Mesenchymal stem cell (in vitro differentiated cells and primary cell): ENCODE measurements around the gene DNHD1.
A peak's percentile ranks its signal among the peaks of the same experiment; 100 is the strongest.

Source experiments
- DNase-seq: peaks from one replicate; pipeline ENCODE4 v3.0.0-alpha.2; 2013
- H2AFZ ChIP-seq: one replicate; pipeline ENCODE4 v1.6.1; 2013; ENCODE audit warnings: low read depth, mild to moderate bottlenecking, control low read depth, inconsistent platforms, low read length, moderate library complexity
- H2AK5ac ChIP-seq: 2 replicates; pipeline ENCODE4 v1.6.1; 2013; ENCODE audit warnings: low read length, moderate library complexity, mild to moderate bottlenecking, inconsistent platforms; ENCODE audit not compliant: severe bottlenecking
- H2BK120ac ChIP-seq: one replicate; pipeline ENCODE4 v1.6.1; 2013; ENCODE audit warnings: low read depth, mild to moderate bottlenecking, inconsistent platforms, low read length, moderate library complexity
- H2BK12ac ChIP-seq, 2 experiments: one replicate each; pipeline ENCODE4 v1.6.1; 2013; ENCODE audit warnings: inconsistent platforms in 2 of 2, low read length in 2 of 2, mild to moderate bottlenecking in 2 of 2, moderate library complexity in 2 of 2, control low read depth in 1 of 2
- H2BK15ac ChIP-seq: one replicate; pipeline ENCODE4 v1.6.1; 2013; ENCODE audit warnings: mild to moderate bottlenecking, low read depth, inconsistent platforms; ENCODE audit not compliant: poor library complexity, severe bottlenecking
- H2BK5ac ChIP-seq: 2 replicates; pipeline ENCODE4 v1.6.1; 2013; ENCODE audit warnings: low read depth, mild to moderate bottlenecking, low read length, control low read depth, inconsistent platforms; ENCODE audit not compliant: poor library complexity, severe bottlenecking
- H3K14ac ChIP-seq, 2 experiments: one replicate each; pipeline ENCODE4 v1.6.1; 2013; ENCODE audit warnings: inconsistent platforms in 2 of 2, low read length in 2 of 2, control low read depth in 1 of 2, mild to moderate bottlenecking in 1 of 2, moderate library complexity in 1 of 2
- H3K18ac ChIP-seq, 2 experiments: one replicate each; pipeline ENCODE4 v1.6.1; 2013; ENCODE audit warnings: inconsistent platforms in 2 of 2, low read length in 2 of 2, control low read depth in 1 of 2, low read depth in 1 of 2, mild to moderate bottlenecking in 1 of 2
- H3K23ac ChIP-seq, 2 experiments: one replicate each; pipeline ENCODE4 v1.6.1; 2013; ENCODE audit warnings: inconsistent platforms in 2 of 2, low read length in 2 of 2, mild to moderate bottlenecking in 2 of 2, moderate library complexity in 2 of 2, control low read depth in 1 of 2
- H3K27ac ChIP-seq: 2 replicates; pipeline ENCODE4 v1.5.1; 2013; ENCODE audit warnings: mild to moderate bottlenecking, moderate library complexity, low read length, control low read depth, inconsistent platforms; ENCODE audit not compliant: poor library complexity, severe bottlenecking
- H3K27me3 ChIP-seq, 2 experiments: 2 replicates each; pipeline versions ENCODE4 v1.6.1 to v1.7.0; 2013; ENCODE audit warnings: low read length in 2 of 2, mild to moderate bottlenecking in 2 of 2, moderate library complexity in 2 of 2, control low read depth in 1 of 2, inconsistent platforms in 1 of 2; ENCODE audit not compliant: control insufficient read depth in 1 of 2, insufficient read depth in 1 of 2
- H3K36me3 ChIP-seq, 2 experiments: 2 replicates each; pipeline versions ENCODE4 v1.6.1 to v1.7.0; 2013; ENCODE audit warnings: low read length in 2 of 2, control low read depth in 1 of 2, inconsistent platforms in 1 of 2, low read depth in 1 of 2, mild to moderate bottlenecking in 1 of 2; ENCODE audit not compliant: insufficient read depth in 2 of 2, control insufficient read depth in 1 of 2
- H3K4ac ChIP-seq, 2 experiments: one replicate each; pipeline ENCODE4 v1.6.1; 2013; ENCODE audit warnings: inconsistent platforms in 2 of 2, low read length in 2 of 2, mild to moderate bottlenecking in 2 of 2, moderate library complexity in 2 of 2, control low read depth in 1 of 2, low read depth in 1 of 2
- H3K4me1 ChIP-seq: 2 replicates; pipeline ENCODE4 v1.6.1; 2013; ENCODE audit warnings: low read depth, low read length, control low read depth; ENCODE audit not compliant: control insufficient read depth, insufficient read depth
- H3K4me2 ChIP-seq: 2 replicates; pipeline ENCODE4 v1.6.1; 2013; ENCODE audit warnings: low read length, mild to moderate bottlenecking, inconsistent platforms; ENCODE audit not compliant: poor library complexity, severe bottlenecking
- H3K4me3 ChIP-seq, 2 experiments: 2 replicates each; pipeline versions ENCODE4 v1.5.1 to v1.7.0; 2013; ENCODE audit warnings: low read length in 2 of 2, mild to moderate bottlenecking in 2 of 2, control low read depth in 1 of 2, low read depth in 1 of 2; ENCODE audit not compliant: insufficient read depth in 1 of 2
- H3K79me1 ChIP-seq: replicated peaks from 2 replicates; pipeline ENCODE4 v1.6.1; 2013; ENCODE audit warnings: mild to moderate bottlenecking, control low read depth, low read length, inconsistent platforms; ENCODE audit not compliant: poor library complexity, severe bottlenecking
- H3K9ac ChIP-seq: 2 replicates; pipeline ENCODE4 v1.7.0; 2013; ENCODE audit warnings: mild to moderate bottlenecking, low read length, moderate library complexity
- H3K9me3 ChIP-seq: 2 replicates; pipeline ENCODE4 v1.7.0; 2013; ENCODE audit warnings: mild to moderate bottlenecking, low read length; ENCODE audit not compliant: control insufficient read depth
- H4K8ac ChIP-seq: one replicate; pipeline ENCODE4 v1.6.1; 2013; ENCODE audit warnings: inconsistent platforms, mild to moderate bottlenecking, low read length, moderate library complexity
- H4K91ac ChIP-seq: one replicate; pipeline ENCODE4 v1.6.1; 2013; ENCODE audit warnings: mild to moderate bottlenecking, low read length, inconsistent platforms
- WGBS: methylation state at CpG from one replicate; pipeline ENCODE4 v1.1.7; 2013; ENCODE audit warnings: mixed read lengths; 5-methylcytosine and 5-hydroxymethylcytosine counted together

The DNHD1 gene

GRCh38 chr11:6599881-6600390, 102.9 kb downstream of the DNHD1 start:
- Histone ChIP-seq H3K9me3 (no peaks in the 10 kb centered on the region), H3K36me3 (peaks cover 34 to 66% of the 10 kb centered on the region in 2 experiments), H2BK5ac (no peak overlapping the region), H3K79me1 (peaks cover 32% of the 10 kb centered on the region), H3K4me2 (no peak overlapping the region), H2BK15ac (no peak overlapping the region), H2BK12ac (no peak overlapping the region), H3K4me3 (no peak overlapping the region), H3K23ac (no peak overlapping the region), H2AFZ (no peak overlapping the region), H3K27me3 (no peaks in the 10 kb centered on the region), H3K9ac (no peak overlapping the region), H3K27ac (no peak overlapping the region), H4K91ac (no peak overlapping the region), H2BK120ac (no peak overlapping the region), H3K4me1 (peaks cover 8% of the 10 kb centered on the region), H3K18ac (no peak overlapping the region), H4K8ac (no peak overlapping the region), H2AK5ac (no peak overlapping the region), H3K4ac (no peak overlapping the region), H3K14ac (no peak overlapping the region)
- WGBS, result 97% methylated on average over 2 of the region's 2 CpGs
- no peak for DNase-seq

GRCh38 chr11:6601041-6601461, 104.0 kb downstream of the DNHD1 start:
- 98% methylated on average over 13 of the region's 13 CpGs for WGBS

GRCh38 chr11:6602096-6602940, 105.2 kb downstream of the DNHD1 start:
- peak overlapping the region; percentile 93 for H3K9ac ChIP-seq
- H2BK15ac ChIP-seq, result no peak overlapping the region
- no peaks in the 10 kb centered on the region for H3K27me3 ChIP-seq
- no peak overlapping the region for H2BK120ac ChIP-seq
- peak overlapping the region in 1 of 2 experiments; percentile 49 for H3K14ac ChIP-seq
- no peak overlapping the region for H4K8ac ChIP-seq
- no peak for DNase-seq
- H3K9me3 ChIP-seq, result no peaks in the 10 kb centered on the region
- peak overlapping the region; percentile 74 for H3K4me2 ChIP-seq
- WGBS, result 73% methylated on average over 6 of the region's 7 CpGs
- H3K4me1 ChIP-seq, result peaks cover 15% of the 10 kb centered on the region
- H2AK5ac ChIP-seq, result no peak overlapping the region
- no peak overlapping the region for H3K27ac ChIP-seq
- H3K4ac ChIP-seq, result peak overlapping the region in 1 of 2 experiments; percentile 50
- H3K18ac ChIP-seq, result no peak overlapping the region
- no peak overlapping the region for H2BK5ac ChIP-seq
- no peak overlapping the region for H4K91ac ChIP-seq
- peaks cover 30 to 48% of the 10 kb centered on the region in 2 experiments for H3K36me3 ChIP-seq
- H3K79me1 ChIP-seq, result peaks cover 26% of the 10 kb centered on the region
- H3K4me3 ChIP-seq, result peak overlapping the region; percentile 34 to 98
- peak overlapping the region in 1 of 2 experiments; percentile 25 for H3K23ac ChIP-seq
- peak overlapping the region in 1 of 2 experiments; percentile 35 for H2BK12ac ChIP-seq
- no peak overlapping the region for H2AFZ ChIP-seq

More at GRCh38 chr11:6601041-6601461, 104.0 kb downstream of the DNHD1 start:
- Histone ChIP-seq H2BK120ac (no peak overlapping the region), H4K91ac (no peak overlapping the region), H3K18ac (no peak overlapping the region), H2AK5ac (no peak overlapping the region), H3K14ac (no peak overlapping the region), H3K79me1 (peaks cover 30% of the 10 kb centered on the region), H3K9me3 (no peaks in the 10 kb centered on the region), H3K4ac (peak overlapping the region in 1 of 2 experiments; percentile 9), H3K9ac (no peak overlapping the region), H3K27ac (no peak overlapping the region), H3K36me3 (peaks cover 33 to 58% of the 10 kb centered on the region in 2 experiments), H3K4me3 (no peak overlapping the region), H3K27me3 (no peaks in the 10 kb centered on the region), H3K23ac (no peak overlapping the region), H3K4me2 (no peak overlapping the region), H4K8ac (no peak overlapping the region), H2BK5ac (no peak overlapping the region), H3K4me1 (peaks cover 11% of the 10 kb centered on the region), H2AFZ (no peak overlapping the region), H2BK15ac (no peak overlapping the region), H2BK12ac (no peak overlapping the region)
- no peak for DNase-seq
